HS-27A (cell line): ENCODE results near the gene AGMAT.

Experiments used
- DNase-seq: peaks from one replicate; pipeline ENCODE4 v3.0.0-alpha.2; 2012; ENCODE audit warnings: low read depth, missing footprints

AGMAT gene

DNA sequence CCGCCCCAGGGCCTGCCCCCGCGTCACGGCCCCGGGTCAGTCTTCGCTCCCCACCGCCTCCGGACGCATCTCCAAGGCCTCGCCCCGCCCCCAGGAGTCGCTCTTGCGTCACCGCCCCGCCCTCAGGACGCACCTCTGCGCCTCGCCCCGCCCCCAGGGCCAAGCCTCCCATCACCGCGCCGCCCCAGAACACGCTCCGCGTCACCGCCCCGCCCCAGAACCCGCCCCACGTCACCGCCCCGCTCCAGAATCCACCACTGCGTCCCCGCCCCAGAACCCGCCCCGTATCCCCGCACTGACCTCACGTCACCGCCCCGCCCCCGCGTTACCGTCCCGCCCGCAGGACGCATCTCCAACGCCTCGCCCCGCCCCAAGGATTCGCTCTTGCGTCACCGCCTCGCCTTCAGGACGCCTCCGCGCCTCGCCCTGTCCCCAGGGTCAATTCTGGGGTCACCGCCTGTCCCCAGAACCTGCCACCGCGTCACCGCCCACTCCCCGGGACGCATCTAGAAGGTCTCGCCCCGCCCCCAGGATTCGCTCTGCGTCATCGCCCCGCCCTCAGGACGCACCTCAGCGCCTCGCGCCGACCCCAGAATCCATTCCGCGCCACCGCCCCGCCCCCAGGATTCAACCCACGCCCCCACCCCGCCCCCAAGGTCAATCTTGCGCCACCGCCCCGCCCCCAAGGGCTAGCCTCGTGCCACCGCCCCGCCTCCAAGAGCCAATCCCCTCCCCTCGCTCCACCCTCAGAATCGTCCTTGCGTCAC, 60.4 kb downstream of the AGMAT start:
- DNase-seq, result peak; percentile 88

DNA sequence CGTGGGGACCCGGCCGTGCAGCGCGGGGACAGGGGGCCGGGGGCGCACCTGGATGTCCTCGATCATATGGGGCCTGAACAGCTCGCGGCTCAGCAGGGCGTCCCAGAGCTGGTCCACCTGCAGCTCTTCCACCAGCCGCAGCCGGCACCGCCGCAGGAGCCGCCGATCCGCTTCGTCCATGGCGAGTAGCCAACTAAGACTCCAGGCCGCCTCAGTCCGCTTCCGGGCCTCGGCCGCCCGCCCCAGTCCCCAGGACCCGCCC, 60.9 kb downstream of the AGMAT start, which contains the start of gene CASP9:
TSS of gene CASP9 (minus strand) at position 195 of the 262 bp plus-strand sequence. CDS start at position 180, 15 bp downstream.
- no peak for DNase-seq

DNA sequence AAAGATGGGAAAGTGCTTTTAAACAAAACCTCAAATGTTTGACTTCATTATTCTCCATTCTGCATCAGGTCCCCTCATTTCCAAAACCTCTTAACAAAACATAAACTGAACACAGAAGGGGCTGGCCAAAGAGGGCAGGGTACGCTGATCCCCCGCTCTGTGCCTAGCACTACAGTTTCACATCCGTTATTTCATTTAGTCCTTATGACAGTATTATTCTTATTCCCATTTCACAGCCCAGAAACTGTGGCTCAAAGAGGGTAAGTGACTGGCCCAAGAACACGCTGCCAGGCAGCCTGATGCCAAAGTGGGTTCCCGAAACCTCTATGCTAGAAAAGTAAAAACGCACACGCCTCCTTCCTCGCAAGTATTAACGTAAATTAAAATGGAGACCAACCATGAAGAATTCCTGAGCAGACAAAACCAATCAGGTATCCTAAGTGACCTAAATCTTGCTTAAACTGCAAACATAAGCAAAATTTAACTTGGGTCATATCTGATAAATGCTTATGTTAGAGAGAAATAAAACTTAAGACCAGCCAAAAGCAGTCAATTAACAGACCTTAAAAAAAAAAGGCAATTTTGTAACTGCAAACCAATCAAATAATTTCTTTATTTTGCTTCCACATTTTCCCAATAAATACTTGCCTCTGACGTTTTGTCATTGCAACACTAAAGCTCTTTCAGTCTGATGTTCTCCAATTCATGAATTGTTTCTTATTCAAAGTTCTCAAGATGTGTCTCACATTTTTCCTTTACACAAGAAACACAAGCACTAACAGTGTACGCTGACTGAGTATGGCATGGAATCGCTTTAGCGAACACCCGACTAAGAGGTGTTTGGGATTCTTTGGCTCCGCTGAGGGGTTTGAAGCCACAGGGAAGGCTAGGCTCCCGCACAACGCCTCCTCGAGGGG, 61.5 kb downstream of the AGMAT start:
- peak; percentile 14 for DNase-seq

DNA sequence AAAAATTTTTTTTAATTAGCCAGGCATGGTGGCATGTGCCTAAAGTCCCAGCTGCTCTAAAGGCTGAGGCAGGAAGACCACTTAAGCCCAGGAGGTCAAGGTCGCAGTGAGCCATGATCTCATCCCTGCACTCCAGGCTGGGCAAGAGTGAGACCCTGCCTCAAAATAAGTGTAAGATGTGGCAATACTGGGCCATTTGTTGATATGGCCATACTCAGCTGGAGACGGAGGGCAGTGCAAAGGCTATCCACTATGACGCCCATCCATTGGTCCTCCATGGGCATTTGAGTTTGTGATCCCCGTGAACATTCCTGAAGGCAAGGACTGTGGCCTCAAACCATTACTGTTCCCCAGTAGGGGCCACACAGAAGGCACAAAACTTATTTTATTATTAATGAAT, 62.3 kb downstream of the AGMAT start:
- no peak for DNase-seq
